Neuronal stem cell (in vitro differentiated cells): Measurements from ENCODE around the gene CNN2.

Experiments
- DNase-seq: peaks from one replicate; pipeline ENCODE4 v3.0.0-alpha.2; 2013; ENCODE audit warnings: low spot score
- H2AFZ ChIP-seq: one replicate; pipeline ENCODE4 v1.6.1; 2013; ENCODE audit warnings: mild to moderate bottlenecking, low read length, inconsistent platforms
- H2AK5ac ChIP-seq: 2 replicates; pipeline ENCODE4 v1.6.1; 2013; ENCODE audit warnings: low read depth, mild to moderate bottlenecking, inconsistent platforms, low read length, moderate library complexity, mixed read lengths
- H2BK120ac ChIP-seq: 2 replicates; pipeline ENCODE4 v1.6.1; 2013; ENCODE audit warnings: low read depth, mild to moderate bottlenecking, inconsistent platforms, low read length, moderate library complexity, mixed read lengths
- H2BK12ac ChIP-seq: one replicate; pipeline ENCODE4 v1.6.1; 2013; ENCODE audit warnings: low read length, inconsistent platforms
- H2BK15ac ChIP-seq: 2 replicates; pipeline ENCODE4 v1.6.1; 2013; ENCODE audit warnings: mild to moderate bottlenecking, low read length, inconsistent platforms, mixed read lengths
- H2BK5ac ChIP-seq: one replicate; pipeline ENCODE4 v1.6.1; 2013; ENCODE audit warnings: inconsistent platforms, mild to moderate bottlenecking, low read length, moderate library complexity
- H3K14ac ChIP-seq: one replicate; pipeline ENCODE4 v1.6.1; 2013; ENCODE audit warnings: low read length, inconsistent platforms
- H3K18ac ChIP-seq: 2 replicates; pipeline ENCODE4 v1.6.1; 2013; ENCODE audit warnings: low read length, inconsistent platforms
- H3K23ac ChIP-seq: 2 replicates; pipeline ENCODE4 v1.6.1; 2013; ENCODE audit warnings: low read depth, mild to moderate bottlenecking, mixed read lengths, low read length, inconsistent platforms; ENCODE audit not compliant: poor library complexity
- H3K27ac ChIP-seq: replicated peaks from 3 replicates; pipeline ENCODE4 v1.5.1; 2013; ENCODE audit warnings: low read length, inconsistent platforms
- H3K27me3 ChIP-seq, 3 experiments: 2 replicates each; pipeline ENCODE4 v1.6.1; 2013; ENCODE audit warnings: low read length in 3 of 3, mild to moderate bottlenecking in 2 of 3, inconsistent platforms in 1 of 3, low read depth in 1 of 3, mixed read lengths in 1 of 3, moderate library complexity in 1 of 3; ENCODE audit not compliant: control insufficient read depth in 3 of 3, insufficient read depth in 3 of 3
- H3K36me3 ChIP-seq, 2 donors: replicated peaks in 1 of 2; 2 replicates each; pipeline ENCODE4 v1.6.1; 2013; ENCODE audit warnings: low read length in 2 of 2; ENCODE audit not compliant: control insufficient read depth in 2 of 2, insufficient read depth in 2 of 2
- H3K4ac ChIP-seq: 2 replicates; pipeline ENCODE4 v1.6.1; 2013; ENCODE audit warnings: inconsistent platforms, mild to moderate bottlenecking, low read length, moderate library complexity
- H3K4me1 ChIP-seq, 2 donors: 1 replicate in 1 of 2; 2 replicates in 1 of 2; pipeline ENCODE4 v1.6.1; 2013; ENCODE audit warnings: low read length in 2 of 2, low read depth in 1 of 2; ENCODE audit not compliant: control insufficient read depth in 2 of 2, insufficient read depth in 1 of 2
- H3K4me2 ChIP-seq: one replicate; pipeline ENCODE4 v1.6.1; 2013; ENCODE audit warnings: mild to moderate bottlenecking, low read length, inconsistent platforms; ENCODE audit not compliant: insufficient read depth, poor library complexity, severe bottlenecking
- H3K4me3 ChIP-seq, 2 donors: 2 replicates each; pipeline ENCODE4 v1.5.1; 2013; ENCODE audit warnings: low read length in 2 of 2, mild to moderate bottlenecking in 2 of 2, inconsistent platforms in 1 of 2, moderate library complexity in 1 of 2
- H3K79me1 ChIP-seq: one replicate; pipeline ENCODE4 v1.6.1; 2013; ENCODE audit warnings: low read depth, mild to moderate bottlenecking, inconsistent platforms, low read length, moderate library complexity
- H3K9ac ChIP-seq: one replicate; pipeline ENCODE4 v1.6.1; 2013; ENCODE audit warnings: mild to moderate bottlenecking, low read depth, low read length, inconsistent platforms; ENCODE audit not compliant: poor library complexity
- H3K9me3 ChIP-seq, 2 donors: replicated peaks in 1 of 2; 2 replicates each; pipeline versions ENCODE3 to v1.6.1; 2013; ENCODE audit warnings: low read length in 2 of 2, mild to moderate bottlenecking in 2 of 2, inconsistent platforms in 1 of 2, low read depth in 1 of 2, mixed read lengths in 1 of 2, moderate library complexity in 1 of 2; ENCODE audit not compliant: control insufficient read depth in 2 of 2, insufficient read depth in 1 of 2
- H4K8ac ChIP-seq: one replicate; pipeline ENCODE4 v1.6.1; 2013; ENCODE audit warnings: low read depth, mild to moderate bottlenecking, inconsistent platforms, low read length, moderate library complexity
- H4K91ac ChIP-seq: one replicate; pipeline ENCODE4 v1.6.1; 2013; ENCODE audit warnings: low read length, low read depth, mild to moderate bottlenecking, inconsistent platforms; ENCODE audit not compliant: poor library complexity
- WGBS, 2 donors: extraction: QIAGEN DNeasy Blood & Tissue Kit; methylation state at CpG; one replicate each; pipeline ENCODE4 v1.1.7; 2013; ENCODE audit warnings: missing lambda C conversion rate in 2 of 2, mixed read lengths in 1 of 2; ENCODE audit not compliant: insufficient read length in 2 of 2, insufficient replicate concordance in 1 of 2; ENCODE audit errors: extremely low coverage in 2 of 2; 5-methylcytosine and 5-hydroxymethylcytosine counted together

CNN2 gene

DNA sequence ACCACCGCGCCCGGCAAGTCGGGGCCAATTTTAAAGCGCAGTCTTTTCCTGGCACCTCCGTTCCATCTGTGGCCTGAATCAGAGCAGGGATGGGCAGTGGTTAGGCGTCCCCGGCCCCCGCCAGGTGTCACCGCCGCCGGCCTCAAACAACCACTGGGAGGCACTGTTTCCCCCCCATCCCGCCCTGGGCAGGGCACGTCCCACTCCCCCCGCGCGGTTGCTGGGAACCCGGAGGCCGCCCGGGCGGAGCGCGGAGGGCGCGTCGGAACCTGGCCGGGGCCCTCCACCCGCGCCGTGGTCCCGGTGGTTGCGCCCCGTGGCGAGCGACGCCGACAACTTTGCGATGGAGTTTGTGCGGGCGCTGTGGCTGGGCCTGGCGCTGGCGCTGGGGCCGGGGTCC, 26.3 kb upstream of the CNN2 start, which contains the start of gene GRIN3B:
Gene GRIN3B, plus strand, starts transcription at position 325 of the 400 bp plus-strand sequence. Its CDS starts 19 bp downstream, at position 344.
- no peak within 1 kb of the TSS for H4K91ac ChIP-seq
- peak within 1 kb of the TSS; percentile 93 for H3K4me2 ChIP-seq
- H3K27ac ChIP-seq = no peak within 1 kb of the TSS
- peaks cover 0 to 47% (median 17%) of the 10 kb centered on the region in 3 experiments for H3K27me3 ChIP-seq
- WGBS, 2 donors = no CpG with 5 or more reads among the region's 43 CpGs
- no peak within 1 kb of the TSS for H3K4ac ChIP-seq
- peak within 1 kb of the TSS; percentile 21 for H3K14ac ChIP-seq
- peak within 1 kb of the TSS; percentile 92 for H3K18ac ChIP-seq
- no peak within 1 kb of the TSS for H4K8ac ChIP-seq
- peaks cover 8 to 11% of the 10 kb centered on the region in 2 donors for H3K4me1 ChIP-seq
- no peak within 1 kb of the TSS for H2BK12ac ChIP-seq
- DNase-seq = peak; percentile 60
- H2BK120ac ChIP-seq = peak within 1 kb of the TSS; percentile 17
- H3K4me3 ChIP-seq = peak within 1 kb of the TSS; percentile 45 to 88
- peak within 1 kb of the TSS; percentile 89 for H2AFZ ChIP-seq
- no peaks in the 10 kb centered on the region for H3K36me3 ChIP-seq
- peaks cover 0 to under 1% of the 10 kb centered on the region in 2 donors for H3K9me3 ChIP-seq
- H3K79me1 ChIP-seq = no peaks in the 10 kb centered on the region
- H3K9ac ChIP-seq = peak within 1 kb of the TSS; percentile 81
- peak within 1 kb of the TSS; percentile 99 for H2AK5ac ChIP-seq
- H3K23ac ChIP-seq = no peak within 1 kb of the TSS
- H2BK5ac ChIP-seq = no peak within 1 kb of the TSS
- H2BK15ac ChIP-seq = peak within 1 kb of the TSS; percentile 49

DNA sequence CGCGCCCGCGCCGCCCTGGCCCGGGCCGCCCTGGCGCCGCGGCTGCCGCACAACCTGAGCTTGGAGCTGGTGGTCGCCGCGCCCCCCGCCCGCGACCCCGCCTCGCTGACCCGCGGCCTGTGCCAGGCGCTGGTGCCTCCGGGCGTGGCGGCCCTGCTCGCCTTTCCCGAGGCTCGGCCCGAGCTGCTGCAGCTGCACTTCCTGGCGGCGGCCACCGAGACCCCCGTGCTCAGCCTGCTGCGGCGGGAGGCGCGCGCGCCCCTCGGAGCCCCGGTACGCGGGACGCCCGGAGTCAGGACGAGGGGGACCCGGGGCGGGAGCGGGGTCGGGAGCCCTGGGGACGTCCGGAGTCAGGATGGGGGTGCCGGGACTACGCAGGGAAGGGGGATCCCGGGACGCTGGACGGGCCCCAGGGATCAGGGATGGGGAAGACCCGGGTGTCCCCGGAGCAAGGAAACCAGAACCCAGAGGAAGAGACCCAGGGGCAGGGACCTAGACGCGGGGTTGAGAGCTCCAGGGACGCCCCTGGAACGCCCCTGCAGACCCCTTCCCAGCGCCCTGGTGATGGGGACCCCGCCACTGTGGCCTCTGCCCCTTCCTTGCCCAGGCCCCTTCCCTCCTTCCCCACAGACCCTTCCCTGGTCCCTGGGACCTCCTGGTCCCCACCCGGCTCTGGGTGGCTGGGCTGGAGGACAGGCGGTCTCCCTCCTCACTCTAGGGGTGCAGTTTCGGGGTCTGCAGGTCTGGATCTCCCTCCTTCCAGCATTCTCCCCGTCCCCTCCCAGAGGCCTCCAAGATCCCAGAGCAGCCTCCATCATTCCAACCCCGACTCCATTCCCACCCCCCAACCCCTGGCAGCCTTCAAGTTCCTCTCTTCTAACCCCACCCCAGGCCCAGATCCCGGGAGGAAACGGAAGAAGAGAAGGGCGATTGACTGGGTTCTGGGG, 25.5 kb upstream of the CNN2 start:
- no peak overlapping the region for H2BK5ac ChIP-seq
- H3K4me1 ChIP-seq = peaks cover 8 to 11% of the 10 kb centered on the region in 2 donors
- no peaks in the 10 kb centered on the region for H3K79me1 ChIP-seq
- H3K23ac ChIP-seq = no peak overlapping the region
- no peak for DNase-seq
- H3K4me3 ChIP-seq = peak overlapping the region; percentile 45 to 88
- no CpG with 5 or more reads among the region's 73 CpGs for WGBS, 2 donors
- no peak overlapping the region for H4K8ac ChIP-seq
- peaks cover 0 to 46% (median 17%) of the 10 kb centered on the region in 3 experiments for H3K27me3 ChIP-seq
- H3K14ac ChIP-seq = peak overlapping the region; percentile 21
- no peak overlapping the region for H3K27ac ChIP-seq
- no peak overlapping the region for H2BK12ac ChIP-seq
- peak overlapping the region; percentile 78 for H2AFZ ChIP-seq
- no peak overlapping the region for H4K91ac ChIP-seq
- H2BK15ac ChIP-seq = peak overlapping the region; percentile 49
- peak overlapping the region; percentile 93 for H3K4me2 ChIP-seq
- no peaks in the 10 kb centered on the region for H3K36me3 ChIP-seq
- H3K4ac ChIP-seq = no peak overlapping the region
- H2AK5ac ChIP-seq = peak overlapping the region; percentile 99
- peak overlapping the region; percentile 17 for H2BK120ac ChIP-seq
- H3K9ac ChIP-seq = peak overlapping the region; percentile 81
- peak overlapping the region; percentile 90 for H3K18ac ChIP-seq
- H3K9me3 ChIP-seq = peaks cover 0 to 2% of the 10 kb centered on the region in 2 donors

DNA sequence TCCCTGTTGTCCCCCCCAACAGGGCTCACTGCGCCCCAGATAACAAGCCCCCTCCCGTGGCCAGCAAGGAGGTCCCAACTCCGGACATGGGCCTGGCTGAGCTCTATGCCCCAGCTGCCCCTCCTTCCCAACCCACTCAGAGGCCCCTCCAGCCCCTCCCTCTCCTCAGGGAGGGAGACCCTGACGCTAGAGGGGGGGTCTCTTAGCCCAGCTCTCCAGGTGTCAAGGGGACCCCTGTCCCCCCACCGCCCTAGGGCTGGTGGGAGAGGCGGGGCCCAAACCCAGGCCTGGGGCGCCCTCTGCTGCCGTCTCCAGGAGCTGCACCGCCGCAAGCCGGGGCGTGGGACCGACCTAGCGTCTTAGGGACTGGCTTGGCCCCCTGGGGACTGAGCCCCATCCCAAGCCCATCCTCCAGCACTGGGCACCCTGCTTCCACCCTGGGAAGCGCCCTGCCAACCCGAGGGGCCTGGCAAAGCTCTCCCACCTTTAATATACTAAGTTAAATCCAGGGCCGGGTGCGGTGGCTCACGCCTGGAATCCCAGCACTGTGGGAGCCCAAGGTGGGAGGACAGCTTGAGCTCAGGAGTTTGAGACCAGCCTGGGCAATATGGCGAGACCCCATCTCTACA, 24.8 kb upstream of the CNN2 start:
- peak overlapping the region; percentile 99 for H2AK5ac ChIP-seq

More for the DNA sequence above, 24.8 kb upstream of the CNN2 start:
- Histone ChIP-seq H3K4me3 (no peak overlapping the region), H3K23ac (peak overlapping the region; percentile 55), H3K4me1 (peaks cover 5 to 8% of the 10 kb centered on the region in 2 donors), H2BK120ac (peak overlapping the region; percentile 17), H3K9ac (no peak overlapping the region), H3K4ac (no peak overlapping the region), H3K79me1 (no peaks in the 10 kb centered on the region), H2BK5ac (no peak overlapping the region), H4K8ac (no peak overlapping the region), H3K9me3 (peaks cover 0 to 4% of the 10 kb centered on the region in 2 donors), H3K27me3 (peaks cover 0 to 39% (median 17%) of the 10 kb centered on the region in 3 experiments), H3K27ac (no peak overlapping the region), H3K4me2 (peak overlapping the region; percentile 18), H3K18ac (peak overlapping the region; percentile 48), H4K91ac (no peak overlapping the region), H2AFZ (peak overlapping the region; percentile 78), H3K14ac (no peak overlapping the region), H3K36me3 (no peaks in the 10 kb centered on the region), H2BK15ac (no peak overlapping the region), H2BK12ac (no peak overlapping the region)
- DNase-seq = peak; percentile 65
- WGBS, 2 donors = no CpG with 5 or more reads among the region's 20 CpGs
